GM18517 (cell line): ENCODE results near the gene IRAK3.
A peak's percentile ranks its signal among the peaks of the same experiment; 100 is the strongest.
"Not testable (repeated sequence)": the region's sequence is repeated elsewhere in the genome, so short reads cannot be mapped to it uniquely, and the experiment has no call there.

Experiments used
- ATAC-seq: cut with Tn5 transposase; IDR thresholded peaks from one replicate; pipeline ENCODE4 v1.9.1; 2021; ENCODE audit warnings: mild to moderate bottlenecking, moderate library complexity; ENCODE audit not compliant: unreplicated experiment

IRAK3 gene

GRCh38 chr12:66169221-66170170 lies 19.5 kb upstream of the IRAK3 start, which contains the start of gene TMBIM4:
Gene TMBIM4 (minus strand): TSS chr12:66169996. CDS start chr12:66169951, 45 bp downstream.
- ATAC-seq, result peak; percentile 86

- ATAC-seq, result no peak
Observed at GRCh38 chr12:66170606-66171005, 18.4 kb upstream of the IRAK3 start.

GRCh38 chr12:66174391-66175325 lies 14.4 kb upstream of the IRAK3 start:
- not testable (repeated sequence) for ATAC-seq

- no peak for ATAC-seq
Observed at GRCh38 chr12:66176105-66176900, 12.7 kb upstream of the IRAK3 start.

- no peak for ATAC-seq
Observed at GRCh38 chr12:66182956-66183355, 6.1 kb upstream of the IRAK3 start.

GRCh38 chr12:66184822-66185221 lies 4.2 kb upstream of the IRAK3 start:
- not testable (repeated sequence) for ATAC-seq

- ATAC-seq, result no peak
Observed at GRCh38 chr12:66187036-66187435, 2.0 kb upstream of the IRAK3 start.

GRCh38 chr12:66187821-66188220 lies 1.2 kb upstream of the IRAK3 start:
- ATAC-seq, result no peak

GRCh38 chr12:66189486-66189843 lies 451 bp downstream of the IRAK3 start:
- no peak for ATAC-seq

GRCh38 chr12:66189889-66190288 lies 875 bp downstream of the IRAK3 start:
- no peak for ATAC-seq

GRCh38 chr12:66190519-66191370 lies 1.7 kb downstream of the IRAK3 start:
- no peak for ATAC-seq

- no peak for ATAC-seq
Observed at GRCh38 chr12:66191547-66192126, 2.6 kb downstream of the IRAK3 start.

- ATAC-seq, result no peak
Observed at GRCh38 chr12:66194122-66194521, 5.1 kb downstream of the IRAK3 start.

- no peak for ATAC-seq
Observed at GRCh38 chr12:66195242-66195641, 6.2 kb downstream of the IRAK3 start.

- ATAC-seq, result peak; percentile 96
Observed at GRCh38 chr12:66196806-66197205, 7.8 kb downstream of the IRAK3 start.

GRCh38 chr12:66197495-66197921 lies 8.5 kb downstream of the IRAK3 start:
- ATAC-seq, result no peak

GRCh38 chr12:66199141-66199540 lies 10.1 kb downstream of the IRAK3 start:
- no peak for ATAC-seq

GRCh38 chr12:66199831-66200509 lies 11.0 kb downstream of the IRAK3 start:
- ATAC-seq, result no peak

GRCh38 chr12:66203820-66204219 lies 14.8 kb downstream of the IRAK3 start:
- no peak for ATAC-seq
